Heart right ventricle (tissue), 16 donors: ENCODE measurements around the gene ZNF778. TPM values are rescaled to one million over a fixed set of nuclear protein-coding genes. Genes with fewer than 3 reads are reported as not detected.
"Not testable (repeated sequence)": the region's sequence is repeated elsewhere in the genome, so short reads cannot be mapped to it uniquely, and the experiment has no call there.

Experiments
- ATAC-seq, 8 donors: fragments of 200-7000 bp; cut with Tn5 transposase; one replicate each; pipeline ENCODE4 v1.9.1; 2020; ENCODE audit warnings: mild to moderate bottlenecking in 8 of 8, moderate library complexity in 8 of 8, moderate number of reproducible peaks in 1 of 8
- DNase-seq, 2 donors: peaks; one replicate each; pipeline ENCODE4 v3.0.0-alpha.2; 2020
- H3K27ac ChIP-seq, 10 donors: fragments of 200-600 bp; sonication (generic) in 2 of 10; one replicate each; pipeline versions ENCODE4 v1.5.0 to v1.8.0; 2020 to 2022; ENCODE audit warnings: mild to moderate bottlenecking in 3 of 10
- H3K27me3 ChIP-seq, 7 donors: fragments of 200-600 bp; one replicate each; pipeline ENCODE4 v1.8.0; 2021 to 2022; ENCODE audit warnings: mild to moderate bottlenecking in 2 of 7
- H3K36me3 ChIP-seq, 9 donors: fragments of 200-600 bp; sonication (generic) in 1 of 9; one replicate each; pipeline versions ENCODE4 v1.5.0 to v1.8.0; 2020 to 2022; ENCODE audit warnings: mild to moderate bottlenecking in 2 of 9
- H3K4me1 ChIP-seq, 9 donors: fragments of 200-600 bp; sonication (generic) in 1 of 9; one replicate each; pipeline versions ENCODE4 v1.5.0 to v1.8.0; 2020 to 2022; ENCODE audit warnings: mild to moderate bottlenecking in 4 of 9
- H3K4me3 ChIP-seq, 10 donors: fragments of 200-600 bp; sonication (generic) in 2 of 10; one replicate each; pipeline versions ENCODE4 v1.5.0 to v1.8.0; 2020 to 2022; ENCODE audit warnings: mild to moderate bottlenecking in 7 of 10, moderate library complexity in 2 of 10
- H3K9me3 ChIP-seq, 11 donors: fragments of 200-600 bp in 10 of 11; sonication (generic) in 2 of 11; one replicate each; pipeline versions ENCODE4 v1.5.0 to v1.8.0; 2013 to 2022; ENCODE audit warnings: mild to moderate bottlenecking in 2 of 11, control low read depth in 1 of 11, moderate library complexity in 1 of 11
- WGBS, 2 donors: extraction: QIAGEN DNeasy Blood & Tissue Kit; methylation state at CpG; one replicate each; pipeline ENCODE4 v1.1.7; 2013; ENCODE audit warnings: inconsistent platforms in 1 of 2; 5-methylcytosine and 5-hydroxymethylcytosine counted together
- intact Hi-C, 10 donors: fragments of 100-400 bp; cut with DNase I; formaldehyde crosslinking; loops; one replicate each; pipeline versions ENCODE4 v1.11.1 to v1.14.2; 2022
- polyA plus RNA-seq, 2 donors: library from polyadenylated mRNA; stranded (reverse); fragments of 200-250 nt; gene quantifications; one replicate each; pipeline ENCODE4 v1.2.3, GENCODE V29; 2013
- total RNA-seq, 10 donors: library from RNA; stranded (reverse); fragmentation: NEBNext Ultra II Directional in 3 of 10; extraction: Animal tissue kit (Norgen Biotek cat#: 25700) in 3 of 10; gene quantifications; one replicate each; pipeline versions ENCODE4 v1.2.1 to v1.2.4, GENCODE V29; 2021 to 2023
- TF ChIP-seq, protein P1 (sequence below), 9 donors: fragments of 200-600 bp; sonication (generic) in 2 of 9; IDR thresholded peaks; one replicate each; pipeline versions ENCODE4 v1.5.0 to v1.8.0; 2021 to 2022; ENCODE audit warnings: antibody characterized with exemption in 9 of 9, mild to moderate bottlenecking in 5 of 9, moderate library complexity in 1 of 9
- donor health status: Arrhythmogenic right ventricular cardiomyopathy.
- donor health status: ischemic (EF 13 %, LVEDD 7.1; RV severe dilation, severe dysfunction).
- donor health status: healthy with polysubstance abuse.
- donor health status: DM: no; HTN: yes; CAD: no.
- donor health status: DM: no; HTN: no; CAD: no.
- donor health status: ischemic (EF 25% LVEDD 6.9; RV normal size, moderate dysfunction).
- donor health status: ischemic (EF 25% LVEDD 5.7; RV mildly dilated, moderate dysfunction).
- donor health status: healthy.
- donor health status: DM: yes; HTN: yes; CAD: no.
- donor health status: Ischemic cardiomyopathy.
- donor health status: ischemic (EF 35%, LVEDD 5.7; RV mildly dilated, moderate dysfunction).
- donor health status: nonischemic (EF 11% LVEDD 7.7; RV severe dilation, severe dysfunction).
- donor health status: DM: yes; HTN: yes; CAD: no.
- donor health status: PGD.
- donor health status: ischemic (EF 29% LVEDD 5.4; RV normal size, mild dysfunction).
- donor health status: nonischemic (EF 23%, LVEDD 6.1; RV moderate dilation, normal function).

Gene ZNF778
- total and polyA plus RNA-seq, 12 donors: 1.7 to 11.3 (median 8.2) TPM

DNA sequence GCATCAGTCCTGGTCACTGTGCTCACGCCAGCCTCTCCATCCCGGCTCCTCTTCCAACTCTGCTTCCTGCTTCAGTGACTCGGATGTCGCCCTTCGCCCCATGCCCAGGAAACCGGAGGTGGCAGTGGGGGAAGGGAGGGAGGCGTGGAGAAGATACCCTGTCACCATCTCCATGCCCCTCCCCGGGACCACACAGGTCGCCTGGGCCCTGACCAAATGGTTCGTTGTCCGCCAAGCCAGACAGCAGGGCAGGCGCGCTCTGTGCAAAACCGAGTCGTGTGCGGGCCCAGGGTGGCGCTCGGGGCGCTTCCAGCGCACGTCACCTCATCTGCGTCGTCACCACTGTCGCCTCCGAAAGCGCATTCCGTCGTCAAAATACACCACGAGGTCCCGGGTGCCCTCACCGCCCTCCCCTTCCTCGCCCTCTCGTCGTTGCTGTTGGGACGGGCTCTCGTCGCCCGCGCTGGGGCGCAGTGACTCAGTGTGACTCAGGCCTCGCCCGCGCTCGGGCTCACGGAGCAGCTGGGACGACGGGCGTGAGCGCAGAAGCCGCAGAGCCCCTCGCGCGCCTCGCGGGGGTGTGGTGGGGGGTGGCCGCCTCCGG, 39.2 kb downstream of the ZNF778 start:
- Histone ChIP-seq H3K36me3 (no peaks in the 10 kb centered on the region), H3K27ac (peak overlapping the region in 1 of 10 donors; percentile 31), H3K27me3 (peaks cover 0 to 28% (median 18%) of the 10 kb centered on the region in 7 donors), H3K4me1 (peaks cover 0 to 22% (median 15%) of the 10 kb centered on the region in 9 donors), H3K4me3 (peak overlapping the region; percentile 14 to 53 (median 46)), H3K9me3 (no peaks in the 10 kb centered on the region)
- TF ChIP-seq, protein P1, sequence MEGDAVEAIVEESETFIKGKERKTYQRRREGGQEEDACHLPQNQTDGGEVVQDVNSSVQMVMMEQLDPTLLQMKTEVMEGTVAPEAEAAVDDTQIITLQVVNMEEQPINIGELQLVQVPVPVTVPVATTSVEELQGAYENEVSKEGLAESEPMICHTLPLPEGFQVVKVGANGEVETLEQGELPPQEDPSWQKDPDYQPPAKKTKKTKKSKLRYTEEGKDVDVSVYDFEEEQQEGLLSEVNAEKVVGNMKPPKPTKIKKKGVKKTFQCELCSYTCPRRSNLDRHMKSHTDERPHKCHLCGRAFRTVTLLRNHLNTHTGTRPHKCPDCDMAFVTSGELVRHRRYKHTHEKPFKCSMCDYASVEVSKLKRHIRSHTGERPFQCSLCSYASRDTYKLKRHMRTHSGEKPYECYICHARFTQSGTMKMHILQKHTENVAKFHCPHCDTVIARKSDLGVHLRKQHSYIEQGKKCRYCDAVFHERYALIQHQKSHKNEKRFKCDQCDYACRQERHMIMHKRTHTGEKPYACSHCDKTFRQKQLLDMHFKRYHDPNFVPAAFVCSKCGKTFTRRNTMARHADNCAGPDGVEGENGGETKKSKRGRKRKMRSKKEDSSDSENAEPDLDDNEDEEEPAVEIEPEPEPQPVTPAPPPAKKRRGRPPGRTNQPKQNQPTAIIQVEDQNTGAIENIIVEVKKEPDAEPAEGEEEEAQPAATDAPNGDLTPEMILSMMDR (IDR thresholded peaks at IDR 0.05): peak in 2 of 9 donors; percentile 6 to 11
- ATAC-seq (peak; percentile 24 to 95 (median 76)), DNase-seq (no peak)
- intact Hi-C loops: no loop called here
- WGBS, 2 donors: 3 to 5% methylated on average over 56 to 57 of the region's 57 CpGs

DNA sequence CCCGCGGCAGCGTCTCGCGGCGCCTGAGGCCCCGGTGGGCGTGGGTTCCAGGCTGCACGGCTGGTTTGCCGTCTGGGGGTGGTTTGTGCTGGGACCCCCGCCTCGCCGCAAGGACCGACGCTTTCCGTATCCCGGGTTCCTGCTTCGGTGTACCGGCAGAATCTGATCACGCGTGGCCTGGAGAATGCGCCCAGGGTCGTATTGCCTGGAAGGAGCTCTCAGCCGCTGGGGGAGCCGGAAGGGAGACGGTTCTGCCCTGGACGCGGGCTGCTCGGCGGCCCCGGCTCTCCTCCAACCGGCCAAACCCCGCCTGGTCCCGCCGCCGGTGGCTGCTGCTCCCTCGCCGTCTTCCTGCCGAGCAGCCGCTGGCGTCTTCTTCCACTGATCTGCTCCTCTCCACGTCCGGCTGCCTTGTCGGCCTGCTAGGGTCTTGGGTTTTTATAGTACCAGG, 39.8 kb downstream of the ZNF778 start:
- DNase-seq (no peak), ATAC-seq (peak in 6 of 8 donors; percentile 13 to 64 (median 44))
- Histone ChIP-seq H3K27me3 (peaks cover 0 to 28% (median 18%) of the 10 kb centered on the region in 7 donors), H3K36me3 (no peaks in the 10 kb centered on the region), H3K4me3 (peak overlapping the region; percentile 14 to 53 (median 46)), H3K9me3 (peaks cover 0 to 4% (median 0%) of the 10 kb centered on the region in 11 donors), H3K27ac (peak overlapping the region in 1 of 10 donors; percentile 31), H3K4me1 (peaks cover 0 to 22% (median 15%) of the 10 kb centered on the region in 9 donors)
- intact Hi-C loops: no loop called here
- TF ChIP-seq, protein P1 (IDR thresholded peaks at IDR 0.05): no peak
- 2 to 3% methylated on average over 39 to 44 of the region's 44 CpGs for WGBS, 2 donors

- peak overlapping the region in 8 of 10 donors; percentile 35 to 53 (median 46) for H3K4me3 ChIP-seq
- no peak for DNase-seq
- WGBS, 2 donors: 76 to 78% methylated on average over 18 of the region's 18 CpGs
Observed at GRCh38 chr16:89257757-89258465, 40.4 kb downstream of the ZNF778 start.

GRCh38 chr16:89259901-89260300, 42.4 kb downstream of the ZNF778 start:
- DNase-seq, H3K27ac ChIP-seq, H3K4me3 ChIP-seq, ATAC-seq, H3K36me3 ChIP-seq, intact Hi-C loops: not testable (repeated sequence)
- Histone ChIP-seq H3K9me3 (peaks cover 0 to 16% (median 0%) of the 10 kb centered on the region in 11 donors), H3K4me1 (peaks cover 0 to 22% (median 15%) of the 10 kb centered on the region in 9 donors), H3K27me3 (peaks cover 0 to 28% (median 18%) of the 10 kb centered on the region in 7 donors)
- 97 to 98% methylated on average over 13 of the region's 13 CpGs for WGBS, 2 donors

More at GRCh38 chr16:89257757-89258465, 40.4 kb downstream of the ZNF778 start:
- TF ChIP-seq, protein P1 (IDR thresholded peaks at IDR 0.05): no peak
- Histone ChIP-seq H3K27me3 (peaks cover 0 to 28% (median 18%) of the 10 kb centered on the region in 7 donors), H3K4me1 (peaks cover 0 to 22% (median 15%) of the 10 kb centered on the region in 9 donors), H3K27ac (no peak overlapping the region), H3K36me3 (no peaks in the 10 kb centered on the region), H3K9me3 (peaks cover 0 to 10% (median 0%) of the 10 kb centered on the region in 11 donors)
- intact Hi-C loops: no loop called here
- ATAC-seq: no peak
